BJ (cell line): ENCODE results near the gene CASK. TPM values are rescaled to one million over a fixed set of nuclear protein-coding genes. Genes with fewer than 3 reads are reported as not detected.

Experiments used
- CTCF ChIA-PET: fragments of 350-600 bp; formaldehyde crosslinking; extraction: SDS; loops from one replicate; lab custom pipeline; 2021; ENCODE audit warnings: antibody characterized with exemption, inconsistent platforms; lab: Yijun Ruan, JAX
- POLR2A ChIA-PET: fragments of 300-600 bp; sonication (Branson Sonifier 250); formaldehyde crosslinking; extraction: SDS; loops from one replicate; lab custom pipeline; 2021; ENCODE audit warnings: antibody characterized with exemption; lab: Charles Lee
- DNase-seq: peaks from one replicate; pipeline ENCODE4 v3.0.0-alpha.2; 2011; ENCODE audit warnings: low read depth
- H3K27me3 ChIP-seq: 2 replicates; pipeline ENCODE4 v1.6.0; 2011; ENCODE audit warnings: low read length; ENCODE audit not compliant: control insufficient read depth, insufficient read depth
- H3K36me3 ChIP-seq: 2 replicates; pipeline ENCODE4 v1.5.1; 2011; ENCODE audit warnings: low read length; ENCODE audit not compliant: control insufficient read depth, insufficient read depth
- H3K4me3 ChIP-seq: 2 replicates; pipeline ENCODE4 v1.5.1; 2011; ENCODE audit warnings: low read depth, mild to moderate bottlenecking, control low read depth, low read length
- CTCF ChIP-seq: IDR thresholded peaks from 2 replicates; pipeline ENCODE4 v1.5.1; 2011; ENCODE audit warnings: low read depth, mild to moderate bottlenecking, control low read depth, inconsistent platforms, low read length, moderate library complexity; ENCODE audit not compliant: insufficient read depth
- polyA plus RNA-seq: library from polyadenylated mRNA; depleted of rRNA; stranded (reverse); fragments of >200 nt; gene quantifications from 2 replicates; pipeline ENCODE4 v1.2.3, GENCODE V29; 2011

CASK gene
- polyA plus RNA-seq, 1 experiment, result 12.3 TPM

- Histone ChIP-seq H3K27me3 (no peaks in the 10 kb centered on the region), H3K4me3 (no peak overlapping the region), H3K36me3 (no peaks in the 10 kb centered on the region)
- ChIA-PET CTCF (no interaction called here), POLR2A (no interaction called here)
- DNase-seq, result no peak
- TF ChIP-seq CTCF, result no peak
Measured at GRCh38 chrX:41958861-41959260, 35.5 kb upstream of the CASK start.

- ChIA-PET CTCF (interaction anchor here (1.4 kb wide), 1 partner anchor 15 kb away, joined by 3 read pairs; no protein-coding TSS in a partner anchor), POLR2A (no interaction called here)
- no peaks in the 10 kb centered on the region for H3K36me3 ChIP-seq
- DNase-seq, result no peak
- H3K4me3 ChIP-seq, result no peak overlapping the region
- no peaks in the 10 kb centered on the region for H3K27me3 ChIP-seq
- TF ChIP-seq CTCF, result no peak
Measured at GRCh38 chrX:41956027-41956426, 32.7 kb upstream of the CASK start.

GRCh38 chrX:41952102-41952501 is 28.7 kb upstream of the CASK start:
- H3K27me3 ChIP-seq, result no peaks in the 10 kb centered on the region
- POLR2A ChIA-PET, result no interaction called here
- no peak for DNase-seq
- CTCF ChIA-PET, result no interaction called here
- no peaks in the 10 kb centered on the region for H3K36me3 ChIP-seq
- H3K4me3 ChIP-seq, result no peak overlapping the region
- TF ChIP-seq CTCF, result no peak

GRCh38 chrX:41946989-41947612 is 23.7 kb upstream of the CASK start:
- ChIA-PET POLR2A (no interaction called here), CTCF (no interaction called here)
- Histone ChIP-seq H3K27me3 (no peaks in the 10 kb centered on the region), H3K36me3 (no peaks in the 10 kb centered on the region), H3K4me3 (no peak overlapping the region)
- DNase-seq, result no peak
- TF ChIP-seq CTCF, result no peak

- POLR2A ChIA-PET, result no interaction called here
- H3K36me3 ChIP-seq, result no peaks in the 10 kb centered on the region
- H3K4me3 ChIP-seq, result no peak overlapping the region
- no peak for TF ChIP-seq CTCF
- DNase-seq, result no peak
- H3K27me3 ChIP-seq, result no peaks in the 10 kb centered on the region
- CTCF ChIA-PET, result no interaction called here
Measured at GRCh38 chrX:41946235-41946634, 22.9 kb upstream of the CASK start.
